ENCODE data around the gene DPYD.

- TF ChIP-seq, protein P1, sequence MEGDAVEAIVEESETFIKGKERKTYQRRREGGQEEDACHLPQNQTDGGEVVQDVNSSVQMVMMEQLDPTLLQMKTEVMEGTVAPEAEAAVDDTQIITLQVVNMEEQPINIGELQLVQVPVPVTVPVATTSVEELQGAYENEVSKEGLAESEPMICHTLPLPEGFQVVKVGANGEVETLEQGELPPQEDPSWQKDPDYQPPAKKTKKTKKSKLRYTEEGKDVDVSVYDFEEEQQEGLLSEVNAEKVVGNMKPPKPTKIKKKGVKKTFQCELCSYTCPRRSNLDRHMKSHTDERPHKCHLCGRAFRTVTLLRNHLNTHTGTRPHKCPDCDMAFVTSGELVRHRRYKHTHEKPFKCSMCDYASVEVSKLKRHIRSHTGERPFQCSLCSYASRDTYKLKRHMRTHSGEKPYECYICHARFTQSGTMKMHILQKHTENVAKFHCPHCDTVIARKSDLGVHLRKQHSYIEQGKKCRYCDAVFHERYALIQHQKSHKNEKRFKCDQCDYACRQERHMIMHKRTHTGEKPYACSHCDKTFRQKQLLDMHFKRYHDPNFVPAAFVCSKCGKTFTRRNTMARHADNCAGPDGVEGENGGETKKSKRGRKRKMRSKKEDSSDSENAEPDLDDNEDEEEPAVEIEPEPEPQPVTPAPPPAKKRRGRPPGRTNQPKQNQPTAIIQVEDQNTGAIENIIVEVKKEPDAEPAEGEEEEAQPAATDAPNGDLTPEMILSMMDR (IDR thresholded peaks at IDR 0.05) = no peak
- TF ChIP-seq POLR2A (IDR thresholded peaks at IDR 0.05) = no peak
Observed at GRCh38 chr1:97802011-97802410, 118.8 kb downstream of the DPYD start.
